Ishikawa (cell line): Measurements from ENCODE around the gene EFCAB5.

ENCODE experiments used
- CEBPB ChIP-seq: IDR thresholded peaks from 2 replicates; pipeline ENCODE4 v1.6.1; 2012
- CREB1 ChIP-seq: IDR thresholded peaks from 2 replicates; pipeline ENCODE4 v1.6.1; 2012; ENCODE audit warnings: low read depth
- EGR1 ChIP-seq: IDR thresholded peaks from 2 replicates; pipeline ENCODE4 v1.6.1; 2012
- EP300 ChIP-seq: IDR thresholded peaks from 2 replicates; pipeline ENCODE4 v1.6.1; 2012; ENCODE audit warnings: borderline replicate concordance
- FOXM1 ChIP-seq: IDR thresholded peaks from 2 replicates; pipeline ENCODE4 v1.6.1; 2012; ENCODE audit warnings: low read depth, borderline replicate concordance
- NFIC ChIP-seq: IDR thresholded peaks from 2 replicates; pipeline ENCODE4 v1.6.1; 2012
- RAD21 ChIP-seq: IDR thresholded peaks from 2 replicates; pipeline ENCODE4 v1.6.1; 2012; ENCODE audit warnings: low read depth
- TAF1 ChIP-seq: IDR thresholded peaks from 2 replicates; pipeline ENCODE4 v1.6.1; 2012; ENCODE audit warnings: low read depth, mild to moderate bottlenecking
- TCF12 ChIP-seq: IDR thresholded peaks from 2 replicates; pipeline ENCODE4 v1.6.1; 2012; ENCODE audit warnings: low read depth
- TEAD4 ChIP-seq: IDR thresholded peaks from 2 replicates; pipeline ENCODE4 v1.6.1; 2012
- YY1 ChIP-seq: IDR thresholded peaks from 2 replicates; pipeline ENCODE4 v1.6.1; 2012; ENCODE audit warnings: low read depth
- ZBTB7A ChIP-seq: IDR thresholded peaks from 2 replicates; pipeline ENCODE4 v1.6.1; 2012; ENCODE audit warnings: low read depth
- TF ChIP-seq, protein P1 (sequence below): IDR thresholded peaks from 2 replicates; pipeline ENCODE4 v1.6.1; 2012; ENCODE audit warnings: low read depth, mild to moderate bottlenecking
- TF ChIP-seq, protein P2 (sequence below): IDR thresholded peaks from 2 replicates; pipeline ENCODE4 v1.6.1; 2012
- TF ChIP-seq, protein P3 (sequence below): IDR thresholded peaks from 2 replicates; pipeline ENCODE4 v1.6.1; 2012

The EFCAB5 gene

DNA sequence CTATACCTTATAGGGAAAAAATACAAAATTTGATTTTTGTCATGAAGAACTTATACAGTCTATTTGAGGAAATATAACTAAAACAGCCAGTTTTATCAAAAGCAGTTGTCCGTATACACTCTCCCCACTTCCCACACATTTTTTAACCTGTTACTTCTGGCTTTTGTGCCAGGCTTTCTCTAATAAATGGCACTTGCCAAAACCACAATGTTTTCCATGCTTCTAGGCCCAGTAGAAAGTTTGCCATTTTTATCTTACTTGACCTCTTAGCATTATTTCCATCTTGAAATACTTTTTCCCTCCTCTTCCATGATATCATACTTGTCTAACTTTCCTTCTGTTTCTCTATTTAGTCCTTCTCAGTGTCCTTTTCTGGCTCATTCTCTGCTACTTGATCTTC, 38.8 kb downstream of the EFCAB5 start:
- TF ChIP-seq, protein P1, sequence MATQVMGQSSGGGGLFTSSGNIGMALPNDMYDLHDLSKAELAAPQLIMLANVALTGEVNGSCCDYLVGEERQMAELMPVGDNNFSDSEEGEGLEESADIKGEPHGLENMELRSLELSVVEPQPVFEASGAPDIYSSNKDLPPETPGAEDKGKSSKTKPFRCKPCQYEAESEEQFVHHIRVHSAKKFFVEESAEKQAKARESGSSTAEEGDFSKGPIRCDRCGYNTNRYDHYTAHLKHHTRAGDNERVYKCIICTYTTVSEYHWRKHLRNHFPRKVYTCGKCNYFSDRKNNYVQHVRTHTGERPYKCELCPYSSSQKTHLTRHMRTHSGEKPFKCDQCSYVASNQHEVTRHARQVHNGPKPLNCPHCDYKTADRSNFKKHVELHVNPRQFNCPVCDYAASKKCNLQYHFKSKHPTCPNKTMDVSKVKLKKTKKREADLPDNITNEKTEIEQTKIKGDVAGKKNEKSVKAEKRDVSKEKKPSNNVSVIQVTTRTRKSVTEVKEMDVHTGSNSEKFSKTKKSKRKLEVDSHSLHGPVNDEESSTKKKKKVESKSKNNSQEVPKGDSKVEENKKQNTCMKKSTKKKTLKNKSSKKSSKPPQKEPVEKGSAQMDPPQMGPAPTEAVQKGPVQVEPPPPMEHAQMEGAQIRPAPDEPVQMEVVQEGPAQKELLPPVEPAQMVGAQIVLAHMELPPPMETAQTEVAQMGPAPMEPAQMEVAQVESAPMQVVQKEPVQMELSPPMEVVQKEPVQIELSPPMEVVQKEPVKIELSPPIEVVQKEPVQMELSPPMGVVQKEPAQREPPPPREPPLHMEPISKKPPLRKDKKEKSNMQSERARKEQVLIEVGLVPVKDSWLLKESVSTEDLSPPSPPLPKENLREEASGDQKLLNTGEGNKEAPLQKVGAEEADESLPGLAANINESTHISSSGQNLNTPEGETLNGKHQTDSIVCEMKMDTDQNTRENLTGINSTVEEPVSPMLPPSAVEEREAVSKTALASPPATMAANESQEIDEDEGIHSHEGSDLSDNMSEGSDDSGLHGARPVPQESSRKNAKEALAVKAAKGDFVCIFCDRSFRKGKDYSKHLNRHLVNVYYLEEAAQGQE: no peak
- no peak for TF ChIP-seq TAF1
- TF ChIP-seq YY1: no peak
- no peak for TF ChIP-seq TEAD4
- no peak for TF ChIP-seq RAD21
- no peak for TF ChIP-seq EP300
- TF ChIP-seq CREB1: no peak
- TF ChIP-seq, protein P2, sequence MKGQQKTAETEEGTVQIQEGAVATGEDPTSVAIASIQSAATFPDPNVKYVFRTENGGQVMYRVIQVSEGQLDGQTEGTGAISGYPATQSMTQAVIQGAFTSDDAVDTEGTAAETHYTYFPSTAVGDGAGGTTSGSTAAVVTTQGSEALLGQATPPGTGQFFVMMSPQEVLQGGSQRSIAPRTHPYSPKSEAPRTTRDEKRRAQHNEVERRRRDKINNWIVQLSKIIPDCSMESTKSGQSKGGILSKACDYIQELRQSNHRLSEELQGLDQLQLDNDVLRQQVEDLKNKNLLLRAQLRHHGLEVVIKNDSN: no peak
- TF ChIP-seq, protein P3, sequence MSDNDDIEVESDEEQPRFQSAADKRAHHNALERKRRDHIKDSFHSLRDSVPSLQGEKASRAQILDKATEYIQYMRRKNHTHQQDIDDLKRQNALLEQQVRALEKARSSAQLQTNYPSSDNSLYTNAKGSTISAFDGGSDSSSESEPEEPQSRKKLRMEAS: no peak
- TF ChIP-seq NFIC: no peak
- no peak for TF ChIP-seq CEBPB
- TF ChIP-seq ZBTB7A: no peak
- TF ChIP-seq FOXM1: no peak
- no peak for TF ChIP-seq TCF12

DNA sequence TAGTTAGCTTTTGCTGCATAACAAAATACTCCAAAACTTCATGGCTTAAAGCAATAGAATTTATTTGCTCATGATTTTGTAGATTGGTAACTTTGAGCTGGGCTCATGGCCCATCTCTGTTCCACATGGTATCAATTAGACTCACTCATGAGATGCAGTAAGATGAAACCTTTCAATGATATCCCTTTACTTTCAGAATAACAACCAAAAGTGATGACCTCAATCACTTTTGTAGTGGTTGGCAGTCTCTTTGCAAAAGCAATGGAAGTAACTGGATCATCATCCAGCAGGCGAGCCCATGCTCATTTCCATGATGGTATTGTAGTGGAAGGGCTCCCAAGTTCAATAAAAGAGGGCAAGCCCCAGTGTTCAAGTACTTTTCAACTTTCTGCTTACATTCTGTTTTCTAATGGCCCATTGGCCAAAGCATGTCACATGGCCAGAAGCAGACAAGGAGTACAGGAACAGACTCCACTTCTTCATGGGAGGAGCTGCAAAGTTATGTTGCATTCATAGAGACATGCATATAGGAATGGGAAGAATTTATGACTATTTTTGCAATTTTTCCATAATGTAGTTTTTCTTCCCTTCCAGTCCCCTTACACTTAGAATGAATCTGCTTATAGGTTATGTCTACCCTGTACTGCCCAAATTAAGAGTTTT, 41.7 kb downstream of the EFCAB5 start:
- TF ChIP-seq, protein P1: no peak
- TF ChIP-seq, protein P2: peak; percentile 51

DNA sequence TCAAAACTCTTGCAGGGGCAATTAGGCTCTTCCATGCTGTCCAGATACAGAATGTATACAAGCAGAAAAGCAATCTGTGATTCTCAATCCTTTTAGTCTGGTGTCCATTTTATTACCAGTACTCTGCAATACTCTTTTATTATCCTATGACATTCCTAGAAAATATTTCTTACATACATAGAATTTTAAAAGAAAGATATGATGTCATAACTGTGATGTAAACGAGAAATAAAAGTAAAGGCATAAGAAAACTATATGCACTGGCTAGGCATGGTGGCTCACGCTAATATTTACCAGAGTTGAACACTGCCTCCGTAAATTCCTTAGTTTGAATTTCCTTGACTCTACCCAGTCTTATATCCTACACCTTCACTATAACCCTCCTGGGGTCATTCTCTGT, 55.0 kb downstream of the EFCAB5 start:
- TF ChIP-seq FOXM1: no peak
- TF ChIP-seq, protein P3: no peak
- no peak for TF ChIP-seq TAF1
- TF ChIP-seq TCF12: no peak
- TF ChIP-seq ZBTB7A: no peak
- TF ChIP-seq CEBPB: no peak
- no peak for TF ChIP-seq YY1
- no peak for TF ChIP-seq EGR1
- TF ChIP-seq, protein P1: no peak
- TF ChIP-seq, protein P2: no peak
- TF ChIP-seq RAD21: no peak
- TF ChIP-seq NFIC: no peak
- TF ChIP-seq EP300: no peak
- TF ChIP-seq TEAD4: no peak
- TF ChIP-seq CREB1: no peak

DNA sequence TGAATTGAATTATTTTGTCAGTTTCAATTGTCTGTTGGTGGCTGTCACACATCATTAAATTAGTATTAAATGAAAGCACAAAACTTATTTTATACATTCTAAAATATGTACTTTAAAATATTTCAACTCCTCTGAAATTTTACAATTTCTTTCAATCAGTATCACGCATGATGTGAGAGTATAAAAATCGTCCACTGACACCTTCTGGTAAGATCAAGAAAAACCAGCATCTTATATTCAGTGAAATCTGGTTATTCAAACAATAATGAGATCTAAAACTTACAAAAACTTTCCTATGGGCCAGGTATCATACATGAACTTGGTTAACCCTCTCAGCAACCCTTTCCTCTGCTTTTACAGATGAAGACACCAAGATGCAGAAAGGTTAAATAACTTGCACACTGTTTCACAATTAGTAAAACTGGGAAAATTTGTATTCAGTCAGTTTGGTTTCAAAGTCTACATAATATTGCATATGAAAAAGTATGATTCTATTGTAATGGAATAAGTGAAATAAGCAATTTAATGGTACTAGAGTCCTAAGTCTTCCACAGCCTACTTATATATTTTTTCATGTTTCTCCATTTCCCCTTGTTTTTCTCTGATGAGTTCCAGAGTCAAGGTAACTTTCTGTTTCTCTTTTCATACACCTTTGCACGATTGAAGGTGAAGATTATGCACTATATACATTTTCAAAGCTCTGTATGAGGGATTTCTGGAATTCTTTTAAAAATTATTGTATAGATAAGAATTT, 58.7 kb downstream of the EFCAB5 start:
- TF ChIP-seq, protein P1: no peak
- TF ChIP-seq RAD21: peak; percentile 23
